CD1c-positive myeloid dendritic cell (primary cell): ENCODE data around the gene SHISA4.
"Not testable (repeated sequence)": the region's sequence is repeated elsewhere in the genome, so short reads cannot be mapped to it uniquely, and the experiment has no call there.

Source experiments
- DNase-seq: peaks from one replicate; pipeline ENCODE4 v3.0.0-alpha.2; 2016; ENCODE audit errors: extremely low spot score

SHISA4 gene

DNA sequence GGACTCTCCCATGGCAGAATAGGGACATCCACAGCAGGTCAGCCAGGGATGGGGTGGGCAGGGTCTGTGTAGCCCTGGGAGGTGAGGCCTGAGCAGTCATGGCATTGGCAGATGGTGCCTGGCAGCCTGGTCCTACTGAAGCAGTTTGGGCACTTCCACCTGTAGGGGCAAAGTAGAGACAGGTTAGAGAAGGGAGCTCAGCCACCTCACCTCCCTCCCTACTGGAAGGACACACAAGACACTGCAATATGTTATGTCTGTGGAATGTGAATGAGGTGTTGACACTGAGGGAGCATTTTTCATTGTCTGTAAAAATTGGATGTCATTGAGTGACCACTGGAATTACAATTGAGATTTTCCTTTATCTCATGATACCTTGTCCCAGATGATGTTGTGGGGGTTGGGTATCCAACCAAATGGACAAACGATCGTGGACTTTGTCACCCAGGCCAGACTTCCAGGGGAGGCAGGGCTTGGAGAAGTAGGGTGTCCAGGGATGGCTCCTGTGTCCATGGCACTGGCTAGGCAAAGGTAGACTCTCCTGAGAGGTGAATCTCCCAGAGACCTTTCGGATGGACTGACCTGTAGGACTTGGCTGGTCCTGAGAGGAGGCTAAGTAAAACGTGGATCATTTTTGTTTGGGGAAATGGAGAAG is 9.7 kb downstream of the SHISA4 start:
- no peak for DNase-seq

DNA sequence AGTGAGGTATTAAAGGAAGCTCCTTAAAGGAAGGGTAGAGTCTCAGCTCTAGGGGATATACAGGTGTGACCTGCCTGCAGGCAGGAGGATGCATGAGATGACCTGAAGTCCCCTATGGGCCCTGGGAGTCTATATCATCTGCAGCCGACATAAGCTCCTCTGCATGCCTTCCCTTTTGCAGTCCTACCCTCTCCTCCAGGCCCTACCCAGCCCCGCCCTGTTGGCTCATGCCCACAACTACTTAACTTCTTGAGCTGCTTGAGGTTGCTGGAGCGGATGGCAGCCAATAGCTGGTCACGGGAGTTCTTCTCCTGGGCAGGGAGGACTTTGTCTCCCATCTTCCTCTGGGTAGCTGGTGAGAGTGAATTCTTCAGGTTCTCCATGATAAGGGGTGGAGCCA is 10.3 kb downstream of the SHISA4 start:
- no peak for DNase-seq

DNA sequence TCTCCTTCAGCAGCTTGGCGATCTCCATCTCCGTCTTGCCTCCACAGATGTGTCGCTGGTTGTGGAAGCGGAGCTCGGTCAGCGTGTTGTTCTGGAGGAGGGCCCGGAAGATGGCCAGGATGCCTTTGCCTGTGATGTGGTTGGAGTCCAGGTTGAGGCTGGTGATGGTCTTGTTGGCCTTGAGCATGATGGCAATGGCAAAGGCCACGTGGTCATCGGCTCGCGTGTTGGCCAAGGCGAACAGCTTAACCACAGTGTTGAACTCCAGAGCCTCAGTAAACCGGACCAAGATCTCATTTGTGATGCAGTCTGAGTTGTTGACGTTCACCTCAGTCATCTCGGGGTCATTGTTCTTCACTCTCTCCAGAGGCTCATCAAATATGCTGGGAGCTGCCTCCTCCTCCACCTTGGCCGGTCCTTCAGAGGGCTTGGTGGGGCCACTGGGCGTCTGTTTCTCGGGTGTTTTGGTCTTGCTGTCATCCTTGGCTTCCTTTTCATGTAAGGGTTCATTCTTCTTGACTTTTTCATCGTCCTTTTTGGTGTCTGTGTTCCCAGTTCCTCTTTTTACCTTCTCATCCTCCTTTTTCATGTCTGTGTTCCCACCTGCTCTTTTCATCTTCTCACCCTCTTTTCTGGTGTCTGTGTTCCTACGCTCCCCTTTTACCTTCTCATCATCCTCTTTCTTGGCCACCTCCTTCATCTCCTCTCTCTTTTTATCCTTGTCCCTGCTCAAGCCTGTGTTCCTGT is 11.2 kb downstream of the SHISA4 start:
- DNase-seq: no peak

DNA sequence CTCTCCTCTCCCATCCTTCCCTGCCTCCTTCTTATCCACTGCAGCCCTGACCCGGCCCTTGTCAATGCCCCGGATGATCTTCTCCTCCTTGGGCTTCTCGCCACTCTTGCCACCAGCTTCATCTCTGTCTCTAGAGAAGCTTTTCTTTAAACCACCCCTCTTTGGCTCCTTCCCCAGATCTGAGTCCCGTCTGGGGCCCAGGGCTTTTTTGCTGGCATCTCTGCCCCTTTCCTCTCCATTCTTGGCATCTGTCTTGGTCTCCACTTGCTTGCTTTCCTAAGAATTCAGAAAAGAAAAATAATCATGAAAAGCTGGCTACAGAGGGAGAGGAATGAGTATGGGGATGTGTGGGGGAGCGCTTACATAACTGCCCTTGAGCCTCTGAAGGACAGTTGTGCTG is 11.8 kb downstream of the SHISA4 start:
- DNase-seq: no peak

DNA sequence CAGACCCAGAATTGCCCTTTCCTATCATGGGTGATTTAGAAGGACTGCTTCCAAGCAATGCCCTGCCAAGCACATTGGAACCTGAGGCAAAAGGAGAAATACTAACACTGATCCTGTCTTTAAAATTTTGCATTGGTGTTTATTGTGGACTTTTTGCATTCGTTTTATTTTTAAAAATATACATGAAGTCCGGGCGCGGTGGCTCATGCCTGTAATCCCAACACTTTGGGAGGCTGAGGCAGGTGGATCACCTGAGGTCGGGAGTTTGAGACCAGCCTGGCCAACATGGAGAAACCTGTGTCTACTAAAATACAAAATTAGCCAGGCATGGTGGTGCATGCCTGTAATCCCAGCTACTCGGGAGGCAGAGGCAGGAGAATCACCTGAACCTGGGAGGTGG is 12.3 kb downstream of the SHISA4 start:
- DNase-seq: not testable (repeated sequence)

DNA sequence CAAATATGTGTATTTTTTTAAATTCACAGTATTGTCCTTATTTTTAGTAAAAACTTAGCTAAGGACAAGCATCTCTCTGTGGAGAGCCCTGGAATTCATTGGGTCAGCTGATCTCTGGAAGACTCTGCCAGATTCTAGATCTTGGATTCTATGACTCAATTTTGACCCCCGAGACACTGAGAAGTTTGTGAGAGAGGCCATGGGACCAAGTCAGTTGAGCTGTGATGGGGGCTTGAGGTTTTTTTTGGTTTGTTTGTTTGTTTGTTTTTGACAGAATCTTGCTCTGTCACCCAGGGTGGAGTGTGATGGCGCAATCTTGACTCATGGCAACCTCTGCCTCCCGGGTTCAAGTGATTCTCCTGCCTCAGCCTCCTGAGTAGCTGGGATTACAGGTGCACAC is 13.5 kb downstream of the SHISA4 start:
- no peak for DNase-seq

DNA sequence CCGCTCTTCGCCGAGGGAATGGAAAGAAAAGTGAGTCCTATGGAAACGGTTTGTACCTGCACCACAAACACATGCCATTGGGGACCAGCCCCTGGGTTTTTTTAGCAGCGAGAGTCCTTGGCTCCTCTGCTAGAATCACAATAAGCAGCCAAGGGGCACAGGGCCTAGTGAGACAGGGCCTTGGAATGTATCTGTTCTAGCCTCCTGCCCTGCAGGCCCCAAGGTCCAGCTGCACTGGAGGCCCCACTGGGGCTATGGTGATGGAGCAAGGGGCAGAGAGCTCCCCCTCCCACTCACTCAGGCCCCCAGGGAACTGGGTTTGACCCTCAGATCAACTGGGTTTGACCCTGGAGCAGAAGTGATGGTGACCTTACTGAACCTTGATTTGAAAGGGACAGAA is 14.4 kb downstream of the SHISA4 start:
- no peak for DNase-seq

DNA sequence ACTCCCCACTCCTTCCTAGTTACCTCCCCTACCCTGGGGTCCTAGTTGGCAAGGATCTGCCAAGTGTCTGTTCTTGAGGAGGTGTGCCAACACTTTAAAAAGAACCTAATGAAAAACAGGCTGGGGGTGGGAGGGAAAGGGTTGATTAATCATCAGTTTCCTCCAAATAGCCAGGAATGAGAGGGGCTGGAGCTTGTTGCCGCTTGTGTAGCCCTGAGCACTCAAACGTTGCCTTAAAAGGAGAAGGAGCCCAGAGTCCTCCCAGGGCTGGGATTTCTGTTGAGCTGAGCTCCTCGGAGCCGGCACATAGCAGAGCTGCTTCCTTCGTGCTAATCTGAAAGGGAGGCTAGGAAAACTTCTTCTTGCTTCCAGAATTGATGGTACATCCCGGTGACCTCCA is 15.9 kb downstream of the SHISA4 start:
- DNase-seq: no peak

DNA sequence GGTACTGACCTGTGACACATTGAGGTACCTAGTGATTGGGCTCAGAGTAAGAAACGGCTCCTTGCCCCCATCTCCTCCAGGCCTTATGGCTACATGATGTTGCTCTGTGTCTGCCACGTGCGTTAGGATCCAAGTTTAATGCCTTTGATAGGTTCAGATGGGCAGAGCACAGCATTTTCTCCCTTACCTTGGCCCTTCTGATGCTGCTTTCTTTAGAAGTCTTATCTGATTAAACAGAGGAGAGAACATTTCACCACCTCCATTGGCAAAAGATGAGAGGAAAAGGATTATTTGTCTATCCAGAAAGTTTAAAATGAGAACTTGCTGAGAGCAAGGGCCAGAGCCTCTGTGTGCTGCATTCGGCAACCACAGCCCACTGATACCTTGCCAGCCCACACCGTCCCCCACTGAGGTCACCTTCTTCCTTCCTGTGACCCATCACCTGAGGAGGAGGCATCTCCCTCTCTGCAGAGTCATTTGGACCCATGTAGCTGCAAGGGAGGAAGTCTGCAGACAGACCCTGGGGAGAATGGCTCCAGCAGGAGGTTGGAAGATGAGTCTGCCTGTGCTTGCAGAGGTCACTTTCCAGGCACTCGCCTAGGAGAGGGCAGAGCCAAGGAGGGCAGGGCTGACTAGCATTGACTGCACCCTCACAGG is 16.7 kb downstream of the SHISA4 start:
- no peak for DNase-seq

DNA sequence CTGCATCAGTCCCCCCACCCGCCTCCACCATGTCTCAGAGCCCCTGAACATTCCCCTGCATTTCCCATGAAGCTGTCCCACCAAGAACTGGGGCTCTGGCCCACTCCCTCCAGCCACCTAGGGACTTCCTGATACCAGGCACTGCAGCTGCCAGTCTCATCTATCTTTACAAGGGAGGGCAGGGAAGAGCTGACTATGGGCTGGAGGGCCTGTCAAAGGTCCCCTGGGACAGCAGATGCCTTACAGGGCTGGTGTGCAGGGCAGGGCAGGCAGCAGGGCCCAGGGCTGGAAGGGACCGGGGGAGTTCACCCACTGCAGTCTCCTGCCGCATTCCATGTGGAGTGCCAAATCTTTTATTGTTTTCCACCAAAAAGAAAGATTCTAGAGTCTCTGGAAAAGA is 17.6 kb downstream of the SHISA4 start:
- DNase-seq: no peak

DNA sequence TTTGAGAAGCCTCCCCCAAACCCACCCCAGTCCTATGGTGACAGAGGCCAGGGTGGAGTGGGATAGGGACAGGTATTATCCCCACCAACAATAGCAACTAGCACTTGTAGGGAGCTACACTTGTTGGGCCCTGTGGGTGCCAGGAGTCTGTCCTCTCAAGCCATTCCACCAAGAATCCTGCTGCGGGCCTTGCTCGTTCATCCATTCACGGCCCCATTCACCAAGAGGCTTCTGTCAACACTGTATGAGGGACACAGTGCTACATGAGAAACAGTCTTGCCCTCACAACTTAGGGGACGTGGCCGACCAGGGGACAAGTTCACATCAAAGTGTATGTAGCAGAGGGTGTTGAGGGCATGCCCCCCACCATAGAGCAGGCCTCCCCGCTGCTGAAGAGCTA is 18.9 kb downstream of the SHISA4 start:
- no peak for DNase-seq

DNA sequence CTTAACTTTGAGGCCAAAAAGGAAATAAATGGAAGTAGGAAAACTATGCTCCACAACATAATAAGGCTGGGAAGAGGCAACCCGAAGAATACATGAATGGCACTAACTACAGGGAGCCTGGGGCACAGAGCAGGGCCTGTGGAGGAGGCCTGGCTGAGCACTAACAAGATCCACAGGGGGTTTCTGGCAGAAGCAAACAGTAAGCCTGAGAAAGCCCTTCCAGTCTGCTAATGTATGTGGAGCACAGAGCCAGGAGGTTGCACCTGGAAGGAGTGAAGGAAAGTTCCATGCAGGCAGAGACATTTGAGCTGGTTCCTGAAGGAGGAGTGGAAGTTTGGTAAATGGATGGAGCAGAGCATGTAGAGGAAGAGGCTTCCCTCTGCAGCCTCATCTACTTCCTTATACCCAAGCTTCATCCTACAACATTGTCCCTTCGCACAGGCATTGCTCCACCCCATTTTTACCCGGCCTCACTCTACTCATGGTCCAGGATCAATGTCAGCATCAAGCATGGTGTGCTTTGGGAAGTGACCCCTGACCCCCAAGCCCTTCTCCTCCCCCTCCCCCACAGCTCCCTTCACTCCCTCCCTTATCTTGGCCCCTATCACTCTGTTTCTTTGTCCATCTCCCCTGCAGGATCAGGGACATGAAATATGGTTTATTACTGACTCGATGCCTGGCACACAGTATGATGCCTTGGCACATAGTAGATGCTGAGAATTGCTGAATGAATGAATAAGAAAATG is 23.3 kb downstream of the SHISA4 start:
- DNase-seq: no peak

DNA sequence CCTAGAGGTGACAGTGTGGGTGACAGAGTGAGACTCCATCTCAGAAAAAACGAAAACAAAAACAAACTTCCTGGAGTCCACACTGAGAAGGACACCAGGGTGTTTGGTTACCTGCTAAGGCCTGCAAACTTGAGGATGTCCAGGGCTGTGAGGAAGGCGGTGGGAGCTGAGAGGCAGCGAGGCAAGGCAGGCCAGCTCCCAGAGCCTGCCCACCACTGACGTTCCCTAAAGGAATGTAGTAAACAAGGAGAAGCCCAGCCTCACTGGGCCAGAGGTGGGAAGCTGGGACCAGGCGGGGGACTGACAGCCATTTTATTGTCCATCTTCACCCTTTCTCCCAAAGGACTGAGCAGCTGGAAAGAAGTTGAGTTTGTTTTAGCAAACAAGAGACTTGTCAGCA is 24.1 kb downstream of the SHISA4 start:
- DNase-seq: no peak

DNA sequence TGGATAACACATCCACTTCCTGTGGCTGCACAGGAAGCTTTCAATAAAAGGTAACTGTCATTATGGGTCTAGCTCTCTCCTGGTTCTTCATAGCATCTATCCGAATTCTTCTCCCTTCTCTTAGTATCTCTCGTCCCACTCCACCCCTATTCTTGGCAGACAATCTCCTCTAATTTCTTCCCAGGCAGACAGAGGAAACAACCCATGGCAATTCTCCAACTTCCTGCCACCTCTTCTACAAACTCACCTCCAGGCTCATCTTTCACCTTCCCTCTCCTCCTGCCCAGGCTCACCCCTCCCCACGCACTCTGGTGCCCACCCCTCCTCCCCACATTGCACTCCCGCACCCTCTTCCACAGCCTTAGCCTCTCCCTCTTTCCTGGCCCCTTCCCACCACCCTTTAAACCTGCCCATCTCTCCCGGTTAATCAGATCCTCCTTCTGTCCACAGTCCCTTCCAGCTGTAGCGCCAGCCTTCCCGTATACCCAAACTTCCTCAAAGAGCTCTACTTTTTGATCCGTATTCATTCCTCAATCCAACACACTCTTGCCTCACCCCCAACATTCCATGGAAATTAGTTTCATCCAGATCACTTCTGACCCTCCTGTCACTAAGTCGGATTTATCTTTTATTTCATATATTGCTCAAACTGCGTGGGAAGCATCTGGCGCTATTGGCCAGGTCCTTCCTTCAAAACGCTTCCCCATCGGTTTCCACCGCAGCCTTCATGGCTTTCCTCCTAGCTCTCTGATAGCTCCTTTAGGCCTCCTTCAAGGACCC is 25.9 kb downstream of the SHISA4 start:
- no peak for DNase-seq

DNA sequence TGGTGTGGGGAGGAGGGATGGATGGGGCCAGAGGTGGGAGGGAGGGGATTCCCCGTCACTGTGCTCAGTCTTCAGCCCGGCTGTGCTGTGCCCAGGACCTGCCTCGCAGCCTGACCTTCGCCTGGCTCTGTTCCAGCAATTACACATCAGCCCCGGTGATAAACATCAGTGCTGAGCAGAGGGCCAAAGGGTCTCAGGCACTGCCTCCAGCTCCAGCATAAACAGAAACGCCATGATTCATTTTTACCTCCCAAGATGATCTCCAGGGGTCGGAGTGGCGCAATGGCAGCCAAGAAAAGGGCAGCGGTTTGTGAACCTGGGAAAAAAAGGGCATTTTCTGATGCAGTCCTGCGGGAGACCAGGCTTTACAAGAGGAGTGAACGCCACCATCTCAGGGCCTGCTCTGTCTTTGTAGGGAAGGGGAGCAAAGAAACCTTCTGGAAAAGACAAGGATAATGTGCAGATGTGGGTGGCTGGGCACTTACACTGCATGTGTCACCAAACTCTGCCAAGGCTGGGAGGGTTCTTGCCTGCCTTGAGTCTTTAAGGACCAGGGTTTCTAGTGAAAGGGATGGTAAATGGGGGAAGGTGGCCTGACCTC is 28.1 kb downstream of the SHISA4 start:
- DNase-seq: no peak

DNA sequence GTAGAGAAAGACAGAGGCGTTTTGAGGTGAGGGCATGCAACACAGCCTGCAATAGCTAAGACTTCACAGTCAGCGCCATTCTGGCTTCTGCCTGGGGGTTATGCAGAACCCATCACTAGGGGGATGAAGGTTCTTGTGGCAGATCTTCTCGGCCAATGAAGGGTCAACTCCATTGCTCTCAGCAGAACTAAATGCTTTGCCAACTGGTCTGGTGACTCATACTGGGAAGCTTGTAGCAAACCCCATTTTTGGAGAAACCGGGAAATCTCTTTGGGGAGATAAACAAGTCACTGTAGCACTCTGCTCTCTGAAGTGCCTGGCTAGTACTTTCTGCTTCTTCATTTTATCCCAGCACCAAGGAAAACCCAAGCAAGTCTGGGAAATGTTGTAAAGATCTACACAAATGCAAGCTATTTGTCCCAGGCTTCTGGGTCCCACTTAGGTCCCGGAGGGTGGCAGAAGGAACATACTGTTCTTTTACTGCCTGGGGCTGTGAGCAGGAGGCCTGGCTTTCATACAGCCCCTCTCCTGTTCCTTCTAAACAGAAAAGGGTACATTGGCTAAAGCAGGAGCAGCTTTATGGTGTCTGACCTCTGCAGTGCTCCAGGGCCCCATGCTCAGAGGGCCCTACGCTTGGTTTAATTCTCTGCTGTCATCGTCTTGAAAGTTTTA is 28.8 kb downstream of the SHISA4 start:
- no peak for DNase-seq

DNA sequence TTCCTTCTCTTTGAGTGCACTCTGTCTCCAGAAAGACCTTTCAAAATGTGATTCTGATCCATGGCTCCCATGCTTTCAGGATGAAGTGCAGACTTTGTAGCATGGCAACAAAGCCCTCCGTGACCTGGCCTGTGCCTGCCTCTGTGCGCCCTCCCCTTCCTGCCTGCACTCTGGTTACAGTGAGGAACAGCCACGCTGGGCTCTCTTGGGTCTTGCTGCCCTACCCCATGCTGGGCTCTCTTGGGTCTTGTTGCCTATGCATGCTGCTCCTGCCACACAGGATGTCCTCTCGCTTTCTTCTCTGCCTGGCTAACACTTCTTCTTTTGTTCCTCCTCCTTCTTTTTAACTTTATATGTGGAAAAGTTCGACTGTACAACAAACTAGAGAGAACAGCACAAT is 29.6 kb downstream of the SHISA4 start:
- DNase-seq: no peak

DNA sequence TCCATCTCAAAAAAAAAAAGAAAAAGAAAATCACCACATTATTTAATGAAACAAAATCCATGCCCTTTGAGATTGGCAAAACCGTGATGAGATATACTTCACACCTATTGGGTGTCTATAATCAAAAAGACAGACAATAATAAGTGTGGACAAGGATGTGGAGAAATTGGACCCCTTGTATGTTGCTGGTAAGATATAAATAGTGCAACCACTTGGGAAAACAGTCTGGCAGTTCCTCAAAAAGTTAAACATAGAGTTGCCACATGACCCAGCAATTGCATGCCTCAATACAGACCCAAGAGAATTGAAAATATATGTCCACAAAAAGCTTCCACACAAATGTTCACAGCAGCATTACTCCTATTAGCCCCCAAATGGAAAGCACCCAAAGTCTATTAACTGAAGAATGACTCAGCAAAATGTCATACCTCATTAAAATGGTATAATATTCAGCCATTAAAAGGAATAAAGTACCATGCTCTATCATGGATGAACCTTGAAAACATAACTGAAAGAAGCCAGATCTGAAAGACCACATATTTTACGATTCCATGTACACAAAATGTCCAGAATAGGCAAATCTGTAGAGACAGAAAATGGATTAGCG is 33.4 kb downstream of the SHISA4 start:
- DNase-seq: no peak

DNA sequence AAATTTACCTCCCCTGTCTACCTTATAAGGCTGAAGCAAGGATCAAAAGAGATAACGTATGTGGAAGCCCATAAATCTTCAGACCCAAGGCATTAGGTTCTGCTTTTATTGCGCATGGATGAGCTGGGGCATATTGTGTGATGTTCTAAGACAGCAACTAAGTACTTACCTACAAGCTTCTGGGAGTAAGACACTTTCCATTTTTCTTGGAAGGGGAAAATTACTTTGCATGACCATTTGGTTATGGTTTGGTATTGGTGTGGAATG is 36.5 kb downstream of the SHISA4 start:
- DNase-seq: no peak

DNA sequence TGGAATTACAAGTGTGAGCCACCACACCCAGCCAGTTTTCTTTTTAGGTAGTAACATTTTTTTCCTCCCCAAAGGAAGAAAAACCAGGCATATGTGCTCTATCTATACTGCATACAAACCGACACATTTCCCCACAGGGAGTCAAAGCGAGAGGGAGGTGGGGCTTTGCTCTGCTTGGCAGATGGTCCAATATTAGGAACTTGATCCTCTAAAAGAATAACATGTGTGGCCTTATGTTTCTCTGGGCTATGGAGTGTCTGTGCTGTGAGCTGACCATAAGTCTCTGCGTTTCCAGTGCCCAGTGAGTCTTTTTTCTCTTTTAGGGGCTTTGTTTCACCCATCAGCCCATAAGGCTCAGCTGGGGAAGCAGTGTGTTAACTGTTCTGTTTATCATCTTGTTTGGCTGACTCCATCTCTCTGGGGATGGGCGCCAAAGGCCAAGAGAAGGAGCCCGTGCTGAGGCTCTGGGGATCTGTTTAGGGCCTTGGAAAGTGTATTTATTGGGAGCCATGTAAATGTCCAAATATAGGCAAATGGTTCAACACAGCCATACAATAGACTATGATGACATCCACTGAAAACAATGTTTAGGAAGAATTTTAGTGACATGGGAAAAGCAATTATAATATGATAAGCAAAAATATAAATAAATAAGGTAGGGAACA is 37.4 kb downstream of the SHISA4 start:
- DNase-seq: no peak
